LNCAP (cell line): ENCODE measurements around the gene PAX5.

Experiments used
- TF ChIP-seq, protein P1 (sequence below): fragments of 450-650 bp; IDR thresholded peaks from 2 replicates; pipeline ENCODE4 v1.5.1; 2017; ENCODE audit warnings: mild to moderate bottlenecking

Gene PAX5

DNA sequence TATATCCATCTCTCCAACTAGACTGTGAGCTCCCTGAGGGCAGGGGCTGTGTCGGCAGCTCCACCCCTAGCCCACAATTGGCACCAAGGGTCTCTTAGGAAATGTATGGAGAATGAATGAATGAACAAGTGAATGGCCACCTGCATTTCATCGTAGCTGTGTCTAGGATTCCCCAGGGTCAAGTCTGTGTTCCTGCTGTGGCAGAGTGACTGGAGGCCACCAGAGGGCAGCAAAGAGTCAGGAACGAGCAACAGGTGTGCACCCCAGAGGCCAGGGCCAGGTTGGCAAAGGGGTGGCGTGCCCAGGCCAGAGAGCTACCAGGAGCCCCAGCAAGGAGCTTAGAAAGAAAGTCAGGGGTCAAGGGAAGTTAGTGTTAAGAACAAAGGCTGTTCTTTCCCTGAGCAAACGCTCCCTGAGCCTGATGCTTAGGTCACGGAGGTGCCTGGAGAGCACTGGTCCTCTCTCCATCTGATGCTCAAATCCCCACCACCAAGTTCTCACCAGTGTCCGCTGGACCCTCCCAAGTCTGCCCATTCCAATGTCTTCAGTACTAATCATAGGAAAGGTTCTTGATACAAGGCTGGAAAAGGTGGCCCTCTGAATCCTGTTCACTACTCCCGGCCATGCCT lies 160.7 kb downstream of the PAX5 start:
- TF ChIP-seq, protein P1, sequence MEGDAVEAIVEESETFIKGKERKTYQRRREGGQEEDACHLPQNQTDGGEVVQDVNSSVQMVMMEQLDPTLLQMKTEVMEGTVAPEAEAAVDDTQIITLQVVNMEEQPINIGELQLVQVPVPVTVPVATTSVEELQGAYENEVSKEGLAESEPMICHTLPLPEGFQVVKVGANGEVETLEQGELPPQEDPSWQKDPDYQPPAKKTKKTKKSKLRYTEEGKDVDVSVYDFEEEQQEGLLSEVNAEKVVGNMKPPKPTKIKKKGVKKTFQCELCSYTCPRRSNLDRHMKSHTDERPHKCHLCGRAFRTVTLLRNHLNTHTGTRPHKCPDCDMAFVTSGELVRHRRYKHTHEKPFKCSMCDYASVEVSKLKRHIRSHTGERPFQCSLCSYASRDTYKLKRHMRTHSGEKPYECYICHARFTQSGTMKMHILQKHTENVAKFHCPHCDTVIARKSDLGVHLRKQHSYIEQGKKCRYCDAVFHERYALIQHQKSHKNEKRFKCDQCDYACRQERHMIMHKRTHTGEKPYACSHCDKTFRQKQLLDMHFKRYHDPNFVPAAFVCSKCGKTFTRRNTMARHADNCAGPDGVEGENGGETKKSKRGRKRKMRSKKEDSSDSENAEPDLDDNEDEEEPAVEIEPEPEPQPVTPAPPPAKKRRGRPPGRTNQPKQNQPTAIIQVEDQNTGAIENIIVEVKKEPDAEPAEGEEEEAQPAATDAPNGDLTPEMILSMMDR: peak; percentile 95

DNA sequence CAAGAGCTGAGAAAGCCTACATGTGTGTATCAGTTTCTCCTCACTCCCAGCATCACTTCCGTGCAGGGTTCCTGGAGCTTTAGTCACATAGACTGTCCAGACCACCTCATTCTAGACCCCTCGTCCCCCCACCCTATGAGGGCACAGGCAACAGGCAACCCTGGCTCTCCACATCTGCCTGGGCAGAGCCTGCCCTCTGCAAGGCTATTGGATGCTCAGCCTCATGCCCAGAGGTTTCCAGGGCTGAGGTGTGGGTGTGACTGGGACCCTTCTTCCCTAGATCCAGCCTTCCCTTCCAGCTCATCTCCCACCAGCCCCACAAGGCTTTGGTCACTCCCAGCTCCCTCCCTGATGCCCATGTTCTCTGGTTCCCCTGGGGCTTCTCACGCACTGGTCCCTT lies 161.4 kb downstream of the PAX5 start:
- TF ChIP-seq, protein P1: no peak

GRCh38 chr9:36871606-36872005 lies 162.5 kb downstream of the PAX5 start:
- TF ChIP-seq, protein P1: no peak

GRCh38 chr9:36870960-36871359 lies 163.1 kb downstream of the PAX5 start:
- TF ChIP-seq, protein P1: 0 out of 2 replicates have a peak, but pooled peaks have one; percentile 15

GRCh38 chr9:36868586-36869282 lies 165.3 kb downstream of the PAX5 start:
- TF ChIP-seq, protein P1: no peak

DNA sequence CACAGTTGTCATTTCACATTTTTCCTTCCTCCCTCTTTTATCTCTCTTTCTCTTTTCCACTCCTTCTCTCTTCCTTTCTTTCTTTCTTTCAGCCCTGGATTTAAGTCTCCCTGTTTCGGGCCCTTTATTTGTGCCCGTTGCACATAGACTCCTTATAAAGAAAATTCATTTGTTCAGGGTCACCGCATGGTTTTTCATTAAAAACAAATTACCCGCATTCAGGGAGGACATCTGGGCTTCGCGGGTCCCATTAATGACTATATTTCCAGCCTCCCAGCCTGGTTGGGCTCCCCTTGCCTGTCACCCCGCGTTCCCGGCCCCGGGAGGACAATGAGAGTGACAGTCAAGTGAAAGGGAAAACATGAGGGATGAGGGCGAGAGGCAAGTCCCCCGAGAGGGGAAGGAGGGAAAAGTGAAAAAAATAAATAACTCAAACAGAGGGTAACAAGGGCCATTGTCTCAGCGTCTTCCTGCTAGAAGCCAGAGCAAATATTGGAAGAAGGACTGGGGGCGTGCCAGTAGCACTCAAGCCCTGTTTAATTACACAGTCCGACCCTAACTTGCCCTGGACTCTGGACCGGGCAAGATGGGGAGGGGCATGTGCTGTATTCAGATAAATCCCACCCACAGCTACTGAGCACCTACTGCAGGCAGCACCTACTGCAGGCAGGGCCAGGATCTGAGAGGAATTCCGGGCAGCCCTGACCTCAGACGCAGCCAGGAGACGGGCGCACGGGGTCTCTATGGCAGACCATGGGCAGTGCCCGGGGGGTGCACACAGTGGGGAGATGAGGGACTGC lies 166.2 kb downstream of the PAX5 start:
- TF ChIP-seq, protein P1: no peak

DNA sequence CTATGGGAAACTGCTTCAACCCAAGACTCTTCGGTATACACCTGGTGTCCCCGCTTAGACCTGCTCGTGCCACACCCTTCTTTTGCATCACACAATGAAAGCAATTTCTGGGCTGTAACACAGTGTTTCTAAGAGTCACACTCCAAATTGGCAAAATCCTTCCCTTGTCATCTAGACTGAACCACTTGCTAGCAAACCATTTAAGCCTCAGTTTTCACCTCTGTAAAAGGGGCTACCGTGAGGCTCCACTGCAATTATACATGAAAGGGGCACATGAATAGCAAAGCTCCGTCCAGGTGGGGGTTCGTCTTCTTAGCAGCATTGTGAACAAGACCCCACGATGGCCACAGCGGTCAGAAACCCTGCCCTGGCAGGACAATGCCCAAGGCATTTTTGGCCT lies 166.8 kb downstream of the PAX5 start:
- TF ChIP-seq, protein P1: no peak
